ENCODE data around the gene RALB. TPM values are rescaled to one million over a fixed set of nuclear protein-coding genes. Genes with fewer than 3 reads are reported as not detected.

RALB gene
- total RNA-seq, 1 experiment from 2014 or later = 7.2 TPM

DNA sequence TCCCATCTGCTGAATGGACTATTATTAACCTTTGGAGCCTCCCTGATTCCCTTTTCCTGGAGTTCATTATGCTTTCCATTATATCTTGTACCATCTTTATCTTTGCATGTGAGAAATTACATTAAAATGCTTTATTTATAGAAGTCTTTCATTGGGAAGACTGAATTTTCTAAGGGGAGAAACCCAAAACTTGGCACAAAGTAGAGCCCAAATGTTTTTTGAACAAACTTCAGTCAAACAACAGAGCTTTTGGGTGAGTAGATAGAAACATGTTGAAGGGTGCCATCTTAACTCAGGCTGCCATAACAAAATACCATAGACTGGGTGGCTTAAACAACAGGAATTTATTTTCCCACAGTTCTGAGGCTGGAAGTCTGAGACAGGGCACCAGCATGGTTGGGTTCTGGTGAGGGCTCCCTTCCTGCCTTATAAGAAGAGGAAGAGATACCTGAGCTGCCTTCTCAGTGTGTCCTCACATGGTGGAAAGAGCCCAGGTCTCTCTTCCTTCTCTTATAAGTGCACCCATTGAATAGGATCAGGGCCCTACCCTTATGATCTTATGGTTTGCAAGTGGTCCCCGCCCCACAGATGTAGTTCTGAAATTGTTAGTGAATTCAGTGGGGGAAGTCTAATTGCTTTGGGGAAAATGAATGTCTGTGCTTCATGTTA, 19.2 kb downstream of the RALB start:
- Histone ChIP-seq H3K4me1 (ENCODE audit: low read length) (no peaks in the 10 kb centered on the region), H3K36me3 (ENCODE audit: insufficient read depth, low read length) (no peaks in the 10 kb centered on the region), H2AFZ (ENCODE audit: low read length) (no peak overlapping the region), H3K27me3 (ENCODE audit: low read length) (peaks cover 5% of the 10 kb centered on the region; the same call in 1 of the 2 replicates), H3K9ac (ENCODE audit: low read length) (no peak overlapping the region), H3K4me3 (ENCODE audit: low read length) (no peak overlapping the region), H3K27ac (ENCODE audit: low read length) (no peak overlapping the region), H3K79me2 (ENCODE audit: low read length) (no peaks in the 10 kb centered on the region), H3K9me2 (replicated peaks; ENCODE audit: insufficient read depth, low read length) (no peaks in the 10 kb centered on the region), H4K20me1 (ENCODE audit: insufficient read depth, low read depth, low read length) (no peaks in the 10 kb centered on the region), H3K9me3 (ENCODE audit: low read length) (peaks cover 6% of the 10 kb centered on the region; the same call in 1 of the 2 replicates), H3K4me2 (ENCODE audit: low read depth, low read length, poor library complexity, severe bottlenecking) (no peak overlapping the region)
- DNase-seq = no peak

DNA sequence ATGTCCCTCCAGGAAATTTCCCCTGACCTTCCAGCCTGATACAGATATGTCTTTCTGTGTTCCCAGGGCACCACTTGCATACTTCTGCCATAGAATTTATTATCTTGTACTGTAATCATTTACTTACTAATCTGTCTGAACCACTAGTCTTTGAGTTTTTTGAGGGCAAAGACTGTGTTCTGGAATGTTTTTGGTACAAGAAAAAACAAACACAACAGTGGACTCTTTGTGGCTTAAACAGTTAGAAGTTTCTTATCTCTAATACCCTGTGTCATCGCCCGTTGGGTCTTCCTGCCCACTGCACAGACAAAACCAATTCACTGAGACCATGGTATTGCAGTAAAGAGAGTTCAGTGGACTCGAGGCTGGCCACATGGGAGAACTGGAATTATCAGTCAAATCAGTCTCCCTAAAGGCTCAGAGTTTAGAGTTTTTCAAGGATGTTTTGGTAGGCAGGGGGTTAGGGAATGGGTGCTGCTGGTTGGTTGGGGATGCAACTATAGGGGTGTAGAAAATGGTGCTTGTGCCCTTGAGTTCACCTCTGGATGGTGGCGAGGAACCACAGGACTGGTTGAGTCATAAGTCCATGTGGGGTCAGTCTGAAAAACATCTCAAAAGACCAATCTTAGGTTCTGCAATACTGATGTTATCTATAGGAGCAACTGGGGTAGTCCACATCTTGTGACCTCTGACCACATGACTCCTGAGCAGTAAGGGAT, 20.3 kb downstream of the RALB start:
- no peak for DNase-seq

DNA sequence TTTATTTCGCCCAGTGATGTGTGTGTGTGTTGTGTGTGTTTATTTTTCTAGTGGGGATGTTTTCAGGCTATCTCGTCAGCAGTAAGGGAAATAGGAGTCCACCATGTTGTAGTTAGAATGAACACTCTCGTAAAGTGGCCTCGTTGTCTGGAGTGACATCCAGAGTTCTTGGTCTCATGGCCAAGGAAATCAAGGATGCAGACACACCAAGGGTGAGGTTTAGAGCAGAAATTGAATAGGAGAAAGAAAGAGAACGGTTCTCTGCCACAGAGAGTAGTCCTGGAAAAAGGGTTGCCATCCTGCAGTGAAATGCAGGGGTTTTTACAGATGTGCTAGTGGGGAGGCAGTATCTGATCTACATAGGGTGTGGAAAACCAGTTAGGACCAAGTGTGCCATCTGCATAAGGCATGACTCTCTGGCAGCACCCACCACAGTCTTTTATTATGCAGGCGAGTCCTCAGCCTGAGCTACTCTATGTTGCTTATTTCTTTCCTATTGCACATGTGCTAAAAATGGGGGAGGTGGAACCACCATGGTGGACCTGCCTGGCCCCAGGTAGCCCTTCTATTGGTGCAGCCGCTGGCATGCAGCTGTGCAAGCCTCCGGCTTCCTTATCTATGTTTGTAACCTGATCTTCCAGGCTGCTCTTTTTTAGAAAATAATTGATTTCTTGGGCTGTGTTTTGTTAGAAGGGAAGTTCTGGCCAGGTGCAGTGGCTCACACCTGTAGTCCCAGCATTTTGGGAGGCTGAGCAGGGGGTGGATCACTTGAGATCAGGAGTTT, 23.2 kb downstream of the RALB start:
- Histone ChIP-seq H3K27me3 (ENCODE audit: low read length) (peaks cover 5% of the 10 kb centered on the region; the same call in 1 of the 2 replicates), H3K36me3 (ENCODE audit: insufficient read depth, low read length) (no peaks in the 10 kb centered on the region), H3K9me3 (ENCODE audit: low read length) (peaks cover 6% of the 10 kb centered on the region; the same call in 1 of the 2 replicates), H2AFZ (ENCODE audit: low read length) (no peak overlapping the region), H4K20me1 (ENCODE audit: insufficient read depth, low read depth, low read length) (no peaks in the 10 kb centered on the region), H3K4me3 (ENCODE audit: low read length) (no peak overlapping the region), H3K4me2 (ENCODE audit: low read depth, low read length, poor library complexity, severe bottlenecking) (no peak overlapping the region), H3K9ac (ENCODE audit: low read length) (no peak overlapping the region), H3K27ac (ENCODE audit: low read length) (no peak overlapping the region), H3K9me2 (replicated peaks; ENCODE audit: insufficient read depth, low read length) (no peaks in the 10 kb centered on the region), H3K79me2 (ENCODE audit: low read length) (no peaks in the 10 kb centered on the region), H3K4me1 (ENCODE audit: low read length) (no peaks in the 10 kb centered on the region)
- no peak for DNase-seq

More for the DNA sequence above, 20.3 kb downstream of the RALB start:
- Histone ChIP-seq H3K4me2 (ENCODE audit: low read depth, low read length, poor library complexity, severe bottlenecking) (no peak overlapping the region), H4K20me1 (ENCODE audit: insufficient read depth, low read depth, low read length) (no peaks in the 10 kb centered on the region), H3K9ac (ENCODE audit: low read length) (no peak overlapping the region), H3K9me3 (ENCODE audit: low read length) (peaks cover 6% of the 10 kb centered on the region; the same call in 1 of the 2 replicates), H3K27ac (ENCODE audit: low read length) (no peak overlapping the region), H3K9me2 (replicated peaks; ENCODE audit: insufficient read depth, low read length) (no peaks in the 10 kb centered on the region), H3K4me1 (ENCODE audit: low read length) (no peaks in the 10 kb centered on the region), H3K79me2 (ENCODE audit: low read length) (no peaks in the 10 kb centered on the region), H3K36me3 (ENCODE audit: insufficient read depth, low read length) (no peaks in the 10 kb centered on the region), H3K4me3 (ENCODE audit: low read length) (no peak overlapping the region), H2AFZ (ENCODE audit: low read length) (no peak overlapping the region), H3K27me3 (ENCODE audit: low read length) (peaks cover 5% of the 10 kb centered on the region; the same call in 1 of the 2 replicates)

DNA sequence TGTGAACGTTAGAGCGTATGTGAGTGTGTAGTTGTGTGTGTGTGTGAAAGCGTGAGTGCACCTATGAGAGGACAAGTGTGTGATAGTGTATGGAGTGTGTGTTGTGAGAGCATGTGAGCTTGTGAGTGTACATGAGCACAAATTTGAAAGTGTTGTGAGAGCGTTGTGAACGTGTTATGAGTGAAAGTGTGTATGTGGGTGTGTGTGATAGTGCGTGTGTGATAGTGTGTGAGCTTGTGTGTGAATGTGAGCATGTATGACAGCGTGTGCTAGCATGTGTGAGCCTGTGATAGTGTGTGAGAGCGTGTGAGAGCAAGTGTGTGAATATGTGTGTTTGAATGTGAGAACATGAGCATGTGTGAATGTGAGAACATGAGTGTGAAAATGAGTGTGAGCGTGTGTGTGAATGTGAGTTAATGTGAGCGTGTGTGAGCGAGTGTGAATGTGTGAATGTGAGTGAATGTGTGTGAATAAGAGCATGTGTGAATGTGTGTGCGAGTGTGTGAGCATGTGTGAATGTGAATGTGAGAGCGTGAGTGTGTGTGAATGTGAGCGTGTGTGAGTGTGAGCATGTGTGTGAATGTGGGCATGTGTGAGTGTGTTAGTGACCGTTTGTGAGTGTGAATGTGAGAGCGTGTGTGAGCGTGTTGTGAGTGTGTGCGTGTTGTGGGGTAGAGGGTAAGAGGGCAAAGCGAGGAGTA, 25.0 kb downstream of the RALB start:
- DNase-seq = no peak
- Histone ChIP-seq H3K79me2 (ENCODE audit: low read length) (no peaks in the 10 kb centered on the region), H3K27ac (ENCODE audit: low read length) (no peak overlapping the region), H3K4me2 (ENCODE audit: low read depth, low read length, poor library complexity, severe bottlenecking) (no peak overlapping the region), H3K36me3 (ENCODE audit: insufficient read depth, low read length) (no peaks in the 10 kb centered on the region), H3K4me3 (ENCODE audit: low read length) (no peak overlapping the region), H4K20me1 (ENCODE audit: insufficient read depth, low read depth, low read length) (no peaks in the 10 kb centered on the region), H3K9me2 (replicated peaks; ENCODE audit: insufficient read depth, low read length) (no peaks in the 10 kb centered on the region), H3K9ac (ENCODE audit: low read length) (no peak overlapping the region), H3K27me3 (ENCODE audit: low read length) (peaks cover 5% of the 10 kb centered on the region; the same call in 1 of the 2 replicates), H2AFZ (ENCODE audit: low read length) (no peak overlapping the region), H3K4me1 (ENCODE audit: low read length) (no peaks in the 10 kb centered on the region), H3K9me3 (ENCODE audit: low read length) (peaks cover 6% of the 10 kb centered on the region; the same call in 1 of the 2 replicates)

DNA sequence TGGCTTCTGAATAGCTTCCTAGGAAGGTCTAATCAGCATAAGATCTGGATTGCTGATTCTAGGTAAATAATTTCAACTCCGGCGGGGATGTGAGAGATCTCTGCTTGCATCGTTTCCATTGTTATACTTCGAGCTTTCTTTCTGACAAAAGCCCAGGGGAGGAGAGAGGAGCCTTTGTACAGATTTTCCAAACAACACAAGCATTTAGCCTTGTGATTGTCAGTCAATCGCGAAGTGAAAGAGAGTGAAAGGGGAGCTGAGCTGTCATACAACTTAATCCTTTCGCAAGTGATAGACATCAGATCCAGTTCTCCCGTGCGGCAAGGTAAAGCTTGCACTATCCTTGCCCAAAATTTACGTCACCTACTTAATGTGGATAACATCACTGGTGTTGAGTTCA, 26.2 kb downstream of the RALB start:
- Histone ChIP-seq H3K27ac (ENCODE audit: low read length) (no peak overlapping the region), H4K20me1 (ENCODE audit: insufficient read depth, low read depth, low read length) (no peaks in the 10 kb centered on the region), H2AFZ (ENCODE audit: low read length) (no peak overlapping the region), H3K9me2 (replicated peaks; ENCODE audit: insufficient read depth, low read length) (no peaks in the 10 kb centered on the region), H3K27me3 (ENCODE audit: low read length) (peaks cover 5% of the 10 kb centered on the region; the same call in 1 of the 2 replicates), H3K9me3 (ENCODE audit: low read length) (peaks cover 6% of the 10 kb centered on the region; the same call in 1 of the 2 replicates), H3K36me3 (ENCODE audit: insufficient read depth, low read length) (no peaks in the 10 kb centered on the region), H3K4me2 (ENCODE audit: low read depth, low read length, poor library complexity, severe bottlenecking) (no peak overlapping the region), H3K4me3 (ENCODE audit: low read length) (no peak overlapping the region), H3K9ac (ENCODE audit: low read length) (no peak overlapping the region), H3K4me1 (ENCODE audit: low read length) (no peaks in the 10 kb centered on the region), H3K79me2 (ENCODE audit: low read length) (no peaks in the 10 kb centered on the region)
- DNase-seq = no peak

DNA sequence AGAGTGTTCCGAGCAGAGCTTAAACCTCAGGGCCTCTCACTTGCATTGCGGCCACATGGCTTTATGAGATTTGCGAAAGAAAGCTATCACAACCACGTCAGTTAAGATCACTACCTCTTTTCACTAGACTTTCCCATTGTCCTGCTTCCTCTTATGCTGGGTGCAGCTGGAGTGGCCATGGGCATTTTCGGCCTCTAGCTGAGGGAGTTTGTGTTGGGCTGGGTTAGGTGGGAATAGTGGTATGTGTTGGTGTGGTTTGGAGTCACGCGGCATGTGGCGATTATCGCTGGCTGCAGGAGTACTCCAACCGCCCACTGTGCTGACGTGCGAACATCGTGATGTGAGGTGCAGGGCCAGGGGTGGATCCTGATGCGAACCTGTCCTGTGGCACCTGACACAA, 27.1 kb downstream of the RALB start:
- H3K79me2 ChIP-seq (ENCODE audit: low read length) = no peaks in the 10 kb centered on the region
- peaks cover 5% of the 10 kb centered on the region; the same call in 1 of the 2 replicates for H3K27me3 ChIP-seq (ENCODE audit: low read length)
- no peak overlapping the region for H3K4me3 ChIP-seq (ENCODE audit: low read length)
- H3K27ac ChIP-seq (ENCODE audit: low read length) = no peak overlapping the region
- DNase-seq = no peak
- H3K9ac ChIP-seq (ENCODE audit: low read length) = no peak overlapping the region
- no peaks in the 10 kb centered on the region for H4K20me1 ChIP-seq (ENCODE audit: insufficient read depth, low read depth, low read length)
- H3K4me1 ChIP-seq (ENCODE audit: low read length) = no peaks in the 10 kb centered on the region
- H3K4me2 ChIP-seq (ENCODE audit: low read depth, low read length, poor library complexity, severe bottlenecking) = no peak overlapping the region
- no peaks in the 10 kb centered on the region for H3K9me2 ChIP-seq (replicated peaks; ENCODE audit: insufficient read depth, low read length)
- no peak overlapping the region for H2AFZ ChIP-seq (ENCODE audit: low read length)
- peaks cover 6% of the 10 kb centered on the region; the same call in 1 of the 2 replicates for H3K9me3 ChIP-seq (ENCODE audit: low read length)
- H3K36me3 ChIP-seq (ENCODE audit: insufficient read depth, low read length) = no peaks in the 10 kb centered on the region

DNA sequence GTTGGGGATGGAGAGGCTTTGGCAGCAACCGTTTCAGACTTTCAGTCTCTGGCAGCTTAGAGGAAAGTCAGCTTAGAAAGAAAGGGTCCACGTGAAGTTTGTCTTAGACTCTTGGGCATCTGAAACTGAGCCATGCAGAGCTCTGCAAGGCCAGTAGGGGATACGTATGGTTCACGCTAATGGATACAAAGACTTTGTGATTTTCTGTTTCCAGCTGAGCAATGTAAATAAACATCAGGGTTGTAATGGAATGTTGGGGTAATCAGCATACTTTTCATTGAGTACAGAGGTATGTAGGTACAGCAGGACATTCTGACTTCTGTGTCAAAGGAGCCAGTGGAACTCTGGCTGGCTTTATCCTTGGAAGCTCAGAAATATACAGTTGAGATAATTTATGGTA, 31.0 kb downstream of the RALB start:
- H3K4me3 ChIP-seq (ENCODE audit: low read length) = no peak overlapping the region
- no peaks in the 10 kb centered on the region for H3K79me2 ChIP-seq (ENCODE audit: low read length)
- H3K4me2 ChIP-seq (ENCODE audit: low read depth, low read length, poor library complexity, severe bottlenecking) = no peak overlapping the region
- no peaks in the 10 kb centered on the region for H3K4me1 ChIP-seq (ENCODE audit: low read length)
- no peak overlapping the region for H3K9ac ChIP-seq (ENCODE audit: low read length)
- no peaks in the 10 kb centered on the region for H3K36me3 ChIP-seq (ENCODE audit: insufficient read depth, low read length)
- no peak overlapping the region for H3K27ac ChIP-seq (ENCODE audit: low read length)
- no peak for DNase-seq
- H4K20me1 ChIP-seq (ENCODE audit: insufficient read depth, low read depth, low read length) = no peaks in the 10 kb centered on the region
- no peaks in the 10 kb centered on the region for H3K9me2 ChIP-seq (replicated peaks; ENCODE audit: insufficient read depth, low read length)
- no peaks in the 10 kb centered on the region for H3K9me3 ChIP-seq (ENCODE audit: low read length)
- no peaks in the 10 kb centered on the region for H3K27me3 ChIP-seq (ENCODE audit: low read length)
- H2AFZ ChIP-seq (ENCODE audit: low read length) = no peak overlapping the region

Data from Karpas-422 (cell line).